ENCODE data around the gene GOT1.

The GOT1 gene

GRCh38 chr10:99430451-99431189 is at the start of gene GOT1:
Gene GOT1 (minus strand): TSS chr10:99430624. CDS start chr10:99430565, 59 bp downstream.
- peak; percentile 97 to 98 for DNase-seq

DNA sequence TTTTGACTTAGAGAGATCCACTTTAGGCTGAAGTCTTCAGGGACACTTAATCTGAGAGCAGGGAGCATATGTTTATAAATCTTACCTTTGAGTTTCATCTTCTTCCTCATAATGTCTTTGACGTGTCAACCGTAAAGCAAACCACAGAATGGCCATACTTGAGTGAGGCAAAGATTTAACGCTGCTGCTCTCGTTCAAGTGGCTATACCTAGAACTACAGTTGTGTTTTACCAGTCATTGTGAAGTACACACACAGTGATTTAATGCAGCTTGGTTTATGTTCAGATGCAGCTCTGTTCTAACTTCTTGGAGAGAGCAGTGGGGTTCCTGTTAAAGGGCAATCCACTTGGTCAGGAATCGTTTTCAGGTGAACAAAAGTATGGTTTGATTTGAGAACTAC is 39.9 kb upstream of the GOT1 start:
- DNase-seq: no peak

GRCh38 chr10:99467236-99467999 is 37.0 kb upstream of the GOT1 start:
- no peak for DNase-seq

DNA sequence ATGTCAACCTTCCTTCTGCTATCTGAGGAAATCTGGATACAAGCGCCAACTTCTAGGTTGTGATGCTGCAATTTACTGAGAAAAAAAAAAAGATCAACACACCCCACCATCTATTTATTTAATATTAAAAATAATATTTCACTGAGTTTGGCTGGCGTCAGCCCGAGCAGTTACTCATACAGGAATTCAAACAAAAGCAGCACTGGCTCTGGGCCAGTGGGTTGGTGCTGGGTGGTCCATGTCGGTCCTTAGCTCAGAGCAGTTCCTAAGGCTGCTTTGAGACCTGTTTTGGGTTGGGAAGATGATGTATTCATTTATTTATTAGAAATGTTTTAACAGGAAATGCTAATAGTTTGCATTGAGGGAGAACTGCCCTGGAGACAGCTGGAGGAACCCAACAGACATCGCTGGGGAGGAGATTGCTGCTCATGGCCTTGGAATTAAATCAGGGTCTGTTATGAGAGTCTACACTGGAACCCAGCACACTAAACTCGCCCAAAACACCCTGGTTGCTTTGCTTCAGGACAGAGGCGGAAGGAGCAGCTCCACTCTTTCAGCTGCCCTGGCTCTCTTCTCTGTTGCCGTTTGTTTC is 36.3 kb upstream of the GOT1 start:
- no peak for DNase-seq

- DNase-seq: no peak
Measured at GRCh38 chr10:99461230-99461629, 30.8 kb upstream of the GOT1 start.

- DNase-seq: no peak
Measured at GRCh38 chr10:99460070-99460469, 29.6 kb upstream of the GOT1 start.

- no peak for DNase-seq
Measured at GRCh38 chr10:99459217-99459616, 28.8 kb upstream of the GOT1 start.

DNA sequence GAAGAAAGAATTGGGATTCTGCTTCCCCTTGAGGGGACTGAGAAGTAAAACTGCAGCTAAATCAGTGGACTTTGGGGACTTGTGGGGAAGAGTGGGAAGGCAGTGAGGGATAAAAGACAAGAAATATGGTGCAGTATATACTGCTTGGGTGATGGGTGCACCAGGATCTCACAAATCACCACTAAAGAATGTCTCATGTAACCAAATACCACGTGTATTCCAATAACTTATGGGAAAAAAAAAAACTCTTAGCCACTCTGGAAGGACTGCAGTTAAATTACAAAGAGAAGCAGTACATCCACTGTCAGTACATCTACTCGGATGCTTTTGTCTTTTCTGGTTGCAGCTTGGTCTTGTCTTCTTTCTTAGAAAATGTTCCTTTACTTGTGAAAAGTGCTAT is 27.4 kb upstream of the GOT1 start:
- DNase-seq: no peak

DNA sequence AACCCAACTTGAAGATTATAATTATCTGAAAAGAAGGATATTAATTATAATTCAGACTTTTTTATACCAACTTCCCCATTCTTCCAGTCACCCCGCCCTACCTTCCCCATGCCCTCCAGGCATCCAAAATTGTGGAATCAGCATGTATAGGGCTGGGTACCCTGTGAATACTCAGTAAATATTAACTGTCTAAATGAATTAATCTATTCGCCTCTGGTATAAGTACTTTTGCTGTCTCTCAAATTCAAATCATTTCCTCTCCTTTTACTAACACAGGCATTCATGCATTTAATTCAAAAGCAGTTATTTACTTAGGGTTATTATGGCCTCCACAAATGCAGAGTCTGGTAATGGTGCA is 26.5 kb upstream of the GOT1 start:
- no peak for DNase-seq

- DNase-seq: no peak
Measured at GRCh38 chr10:99456207-99456930, 25.9 kb upstream of the GOT1 start.

DNA sequence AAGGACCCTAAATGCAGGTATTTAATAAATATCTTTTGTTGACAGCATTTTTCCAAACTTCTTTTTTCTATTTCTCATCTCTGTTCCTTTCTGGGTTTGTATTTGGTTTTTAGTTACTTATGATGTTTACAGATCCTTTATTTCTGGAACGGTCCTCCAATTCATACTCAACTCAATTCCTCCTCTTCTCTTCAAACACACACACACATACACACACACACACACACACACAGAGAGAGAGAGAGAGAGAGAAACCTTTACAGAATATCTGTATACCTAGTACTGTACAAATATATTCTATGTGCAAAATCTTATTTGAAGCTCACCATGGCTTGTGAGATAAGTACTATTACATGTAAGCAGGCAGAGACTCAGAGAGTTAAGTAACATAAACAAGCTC is 21.6 kb upstream of the GOT1 start:
- no peak for DNase-seq

DNA sequence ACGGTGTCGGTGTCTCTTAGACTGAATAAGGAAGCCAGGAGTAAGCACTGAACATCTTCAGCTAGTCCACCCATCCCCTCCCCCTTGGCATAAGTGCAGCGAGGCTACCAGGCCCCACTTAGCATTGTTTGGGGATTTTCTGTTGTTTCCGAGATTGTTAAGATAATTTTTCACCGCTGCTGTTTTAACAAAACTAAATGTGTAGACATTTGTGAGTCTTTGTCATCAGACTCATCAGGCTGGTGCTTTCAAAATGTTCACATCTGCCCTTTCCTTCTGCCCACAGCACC is 21.0 kb upstream of the GOT1 start:
- DNase-seq: no peak

DNA sequence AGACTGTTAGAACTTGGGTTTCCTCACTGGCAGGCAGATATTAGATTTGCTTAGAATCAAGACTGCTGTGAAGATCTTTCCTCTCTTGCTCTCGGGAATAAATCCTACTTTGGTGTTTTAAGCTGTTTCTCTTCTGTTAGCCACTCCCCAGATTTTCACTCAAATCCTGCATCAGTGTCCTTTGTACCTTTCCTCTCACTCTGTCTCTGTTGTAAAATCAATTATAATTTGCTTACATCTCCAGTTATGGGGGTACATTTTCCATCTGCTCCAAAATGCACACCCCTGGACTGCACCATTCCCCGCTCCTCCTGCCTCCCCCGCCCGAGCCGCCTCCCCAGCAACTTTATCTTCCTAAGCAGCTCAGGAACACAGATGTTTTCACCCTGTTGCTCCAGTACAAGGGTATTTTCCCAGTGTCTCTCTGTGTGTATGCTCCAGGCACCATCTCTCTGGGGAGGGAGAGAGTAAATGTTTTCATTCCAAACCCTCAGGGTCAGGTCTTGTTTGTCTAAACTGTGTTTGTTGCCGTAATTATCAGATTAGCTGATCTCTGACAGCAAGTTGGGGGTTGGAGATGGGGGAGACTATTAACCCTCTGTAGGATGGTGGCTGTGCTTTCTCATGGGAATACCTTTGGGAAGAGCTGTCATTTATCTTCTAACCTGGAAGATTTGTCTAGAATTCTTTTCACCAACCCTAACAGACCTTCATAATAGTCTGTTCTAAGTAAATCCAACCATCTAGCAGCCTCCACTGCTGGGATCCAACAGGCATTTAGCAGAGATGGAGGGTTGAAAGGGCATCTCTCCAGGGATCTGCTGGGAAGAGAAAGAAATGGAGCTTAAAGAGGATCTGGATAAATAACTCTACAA is 20.4 kb upstream of the GOT1 start:
- no peak for DNase-seq

GRCh38 chr10:99450156-99450555 is 19.7 kb upstream of the GOT1 start:
- no peak for DNase-seq

- no peak for DNase-seq
Measured at GRCh38 chr10:99449023-99449422, 18.6 kb upstream of the GOT1 start.

GRCh38 chr10:99444383-99445045 is 14.1 kb upstream of the GOT1 start:
- no peak for DNase-seq

GRCh38 chr10:99443500-99443899 is 13.1 kb upstream of the GOT1 start:
- DNase-seq: no peak

GRCh38 chr10:99442394-99442793 is 12.0 kb upstream of the GOT1 start:
- no peak for DNase-seq

GRCh38 chr10:99438890-99439289 is 8.5 kb upstream of the GOT1 start:
- DNase-seq: no peak

GRCh38 chr10:99435986-99436638 is 5.7 kb upstream of the GOT1 start:
- peak; percentile 59 to 64 for DNase-seq

DNA sequence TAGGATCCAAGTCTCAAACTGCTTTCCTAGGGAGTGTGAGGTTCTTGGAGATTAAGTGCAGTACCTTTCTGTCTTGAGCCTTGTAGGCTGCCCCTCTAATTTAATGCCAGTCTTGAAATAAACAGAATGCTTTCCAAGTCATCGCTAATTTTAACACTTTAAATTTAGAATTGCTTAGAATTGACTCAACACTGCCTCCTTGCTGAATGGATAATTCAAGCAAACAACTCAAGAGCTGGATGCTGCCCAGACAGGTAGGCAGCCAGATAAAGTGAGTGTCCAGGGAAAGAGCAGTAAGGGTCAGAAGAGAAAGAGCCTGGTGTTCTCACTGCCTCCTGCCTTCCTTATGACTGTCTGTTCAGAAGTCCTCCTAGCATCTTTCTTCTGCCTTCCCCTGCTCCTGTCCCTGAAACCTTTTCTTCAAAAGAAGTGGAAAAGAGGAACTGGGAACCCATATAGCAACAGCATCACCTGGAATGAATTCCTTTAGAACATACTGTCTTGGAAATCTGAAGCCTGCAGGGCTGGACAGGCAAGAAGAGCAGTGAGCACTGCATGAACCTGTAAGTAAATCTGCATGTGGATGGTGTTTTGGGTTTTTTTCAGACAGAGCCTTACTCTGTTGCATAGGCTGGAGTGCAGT is 3.1 kb upstream of the GOT1 start:
- no peak for DNase-seq
